GM19452 (cell line): ENCODE data around the gene GABRG3.

Source experiments
- ATAC-seq: cut with Tn5 transposase; IDR thresholded peaks from one replicate; pipeline ENCODE4 v1.9.1; 2021; ENCODE audit not compliant: unreplicated experiment

Gene GABRG3

GRCh38 chr15:27541581-27541980 is 570.6 kb downstream of the GABRG3 start:
- no peak for ATAC-seq

- ATAC-seq, result no peak
Measured at GRCh38 chr15:27545494-27546255, 574.7 kb downstream of the GABRG3 start.

- ATAC-seq, result no peak
Measured at GRCh38 chr15:27549746-27550145, 578.8 kb downstream of the GABRG3 start.

GRCh38 chr15:27550635-27551034 is 579.7 kb downstream of the GABRG3 start:
- no peak for ATAC-seq

GRCh38 chr15:27561816-27562215 is 590.8 kb downstream of the GABRG3 start:
- no peak for ATAC-seq

GRCh38 chr15:27563765-27564370 is 592.9 kb downstream of the GABRG3 start:
- no peak for ATAC-seq

GRCh38 chr15:27564656-27565055 is 593.7 kb downstream of the GABRG3 start:
- no peak for ATAC-seq

- ATAC-seq, result no peak
Measured at GRCh38 chr15:27570746-27571145, 599.8 kb downstream of the GABRG3 start.

- no peak for ATAC-seq
Measured at GRCh38 chr15:27573805-27574485, 603.0 kb downstream of the GABRG3 start.

- ATAC-seq, result no peak
Measured at GRCh38 chr15:27574541-27575054, 603.6 kb downstream of the GABRG3 start.

GRCh38 chr15:27575521-27575920 is 604.5 kb downstream of the GABRG3 start:
- ATAC-seq, result no peak

- ATAC-seq, result no peak
Measured at GRCh38 chr15:27576576-27576975, 605.6 kb downstream of the GABRG3 start.

- ATAC-seq, result no peak
Measured at GRCh38 chr15:27579738-27580137, 608.8 kb downstream of the GABRG3 start.

GRCh38 chr15:27582726-27583410 is 611.9 kb downstream of the GABRG3 start:
- ATAC-seq, result no peak

GRCh38 chr15:27583651-27584050 is 612.7 kb downstream of the GABRG3 start:
- ATAC-seq, result no peak

GRCh38 chr15:27585041-27585640 is 614.2 kb downstream of the GABRG3 start:
- no peak for ATAC-seq

- ATAC-seq, result no peak
Measured at GRCh38 chr15:27587810-27588209, 616.8 kb downstream of the GABRG3 start.

GRCh38 chr15:27589260-27589659 is 618.3 kb downstream of the GABRG3 start:
- ATAC-seq, result no peak

- ATAC-seq, result no peak
Measured at GRCh38 chr15:27589782-27590181, 618.8 kb downstream of the GABRG3 start.
